HUDEP-2 (cell line): ENCODE data around the gene PLEKHA6.

ENCODE experiments used
- DNase-seq, 76 experiments: peaks; one replicate each; lab custom pipeline; 2025; ENCODE audit not compliant: unreplicated experiment in 76 of 76; lab: John Stamatoyannopoulos, UW

Gene PLEKHA6

GRCh38 chr1:204222006-204222763, 137.5 kb downstream of the PLEKHA6 start:
- no peak for DNase-seq

- no peak for DNase-seq
Observed at GRCh38 chr1:204221271-204221670, 138.5 kb downstream of the PLEKHA6 start.

GRCh38 chr1:204219971-204220616, 139.6 kb downstream of the PLEKHA6 start:
- DNase-seq: no peak

GRCh38 chr1:204218552-204218951, 141.2 kb downstream of the PLEKHA6 start:
- DNase-seq: no peak

GRCh38 chr1:204217648-204218000, 142.1 kb downstream of the PLEKHA6 start:
- no peak for DNase-seq

GRCh38 chr1:204216880-204217647, 142.7 kb downstream of the PLEKHA6 start:
- DNase-seq: no peak

GRCh38 chr1:204216236-204216635, 143.5 kb downstream of the PLEKHA6 start:
- no peak for DNase-seq

GRCh38 chr1:204213668-204214662, 145.8 kb downstream of the PLEKHA6 start, which contains the start of gene GOLT1A:
TSS of gene GOLT1A (minus strand) at chr1:204213988. CDS start at chr1:204213906, 82 bp downstream.
- peak in 44 of 76 experiments; percentile 2 to 54 (median 28) for DNase-seq

- no peak for DNase-seq
Observed at GRCh38 chr1:204212715-204213114, 147.0 kb downstream of the PLEKHA6 start.

- no peak for DNase-seq
Observed at GRCh38 chr1:204211046-204211445, 148.7 kb downstream of the PLEKHA6 start.

- DNase-seq: peak in 35 of 76 experiments; percentile 3 to 61 (median 24)
Observed at GRCh38 chr1:204207136-204207616, 152.6 kb downstream of the PLEKHA6 start.

GRCh38 chr1:204206121-204206520, 153.6 kb downstream of the PLEKHA6 start:
- no peak for DNase-seq

GRCh38 chr1:204205486-204205885, 154.2 kb downstream of the PLEKHA6 start:
- DNase-seq: no peak

- DNase-seq: no peak
Observed at GRCh38 chr1:204204944-204205343, 154.8 kb downstream of the PLEKHA6 start.

GRCh38 chr1:204203206-204203767, 156.4 kb downstream of the PLEKHA6 start:
- DNase-seq: no peak

GRCh38 chr1:204202481-204202880, 157.2 kb downstream of the PLEKHA6 start:
- no peak for DNase-seq

- no peak for DNase-seq
Observed at GRCh38 chr1:204201348-204202040, 158.2 kb downstream of the PLEKHA6 start.

GRCh38 chr1:204199579-204199978, 160.2 kb downstream of the PLEKHA6 start:
- no peak for DNase-seq
